ENCODE measurements around the gene MYMK. TPM values are rescaled to one million over a fixed set of nuclear protein-coding genes. Genes with fewer than 3 reads are reported as not detected.
A peak's percentile ranks its signal among the peaks of the same experiment; 100 is the strongest.

The MYMK gene
- total and polyA plus RNA-seq, 2 of the 4 experiments (the other 2 are of a cell fraction): not detected

DNA sequence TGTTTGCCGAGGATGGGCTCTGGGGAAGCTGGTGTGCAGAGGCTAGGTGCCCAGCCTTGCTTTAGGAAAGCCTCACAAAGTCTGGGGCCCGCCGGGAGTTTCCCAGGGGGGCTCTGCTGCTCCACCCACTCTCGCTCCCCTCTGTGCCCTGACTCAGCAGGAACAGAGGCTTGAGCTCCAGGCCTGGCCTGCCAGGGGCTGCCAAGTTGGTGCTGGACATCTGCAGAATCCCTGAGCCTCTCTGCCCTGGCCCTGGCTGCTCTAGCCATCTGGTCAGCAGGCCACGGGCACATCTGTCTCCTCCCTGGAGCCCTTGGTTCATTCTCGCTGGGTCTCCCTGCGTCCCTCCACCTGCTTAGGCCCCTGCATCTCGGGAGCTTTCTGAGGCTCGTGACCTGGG, 9.1 kb upstream of the MYMK start:
- Histone ChIP-seq H3K23ac (ENCODE audit: low read depth, low read length) (no peak overlapping the region), H2BK5ac (ENCODE audit: low read depth, low read length, poor library complexity, severe bottlenecking) (no peak overlapping the region), H4K20me1 (ENCODE audit: insufficient read depth, low read length) (peaks cover 5% of the 10 kb centered on the region; the same call in 1 of the 2 replicates), H3K27me3 (ENCODE audit: control insufficient read depth, insufficient read depth, low read length) (peaks cover 60% of the 10 kb centered on the region), H2AK5ac (ENCODE audit: low read depth, low read length) (no peak overlapping the region), H3K4ac (ENCODE audit: low read depth, low read length) (no peak overlapping the region), H4K91ac (ENCODE audit: insufficient read depth, low read depth, low read length) (no peak overlapping the region), H3K4me3 (ENCODE audit: insufficient read depth, low read depth, low read length) (no peak overlapping the region), H3K4me2 (ENCODE audit: low read depth, low read length) (no peak overlapping the region), H3K4me1 (ENCODE audit: control insufficient read depth, insufficient read depth, low read length) (peaks cover 1% of the 10 kb centered on the region; the same call in 1 of the 2 replicates), H2BK120ac (ENCODE audit: low read depth, low read length) (no peak overlapping the region), H3K9me3 (ENCODE audit: control insufficient read depth, insufficient read depth, low read length) (no peaks in the 10 kb centered on the region), H3K9ac (ENCODE audit: low read depth, low read length) (no peak overlapping the region), H3K9me1 (ENCODE audit: insufficient read depth, low read length) (no peaks in the 10 kb centered on the region), H2BK15ac (ENCODE audit: low read depth, low read length) (no peak overlapping the region), H3K56ac (ENCODE audit: extremely low read depth, insufficient read depth, low read length) (no peak overlapping the region), H2AFZ (replicated peaks; ENCODE audit: low read length, poor library complexity) (peak overlapping the region; percentile 57), H4K8ac (ENCODE audit: low read depth in 2 of 2, low read length in 2 of 2) (no peak overlapping the region), H3K36me3 (ENCODE audit: control insufficient read depth, insufficient read depth, low read length) (no peaks in the 10 kb centered on the region), H3K14ac (replicated peaks; ENCODE audit: low read depth, low read length) (no peak overlapping the region), H3K79me1 (ENCODE audit: low read depth in 1 of 2, low read length in 2 of 2) (no peaks in the 10 kb centered on the region), H3K27ac (ENCODE audit: insufficient read depth, low read length) (no peak overlapping the region), H2BK20ac (ENCODE audit: low read depth, low read length) (no peak overlapping the region), H3K18ac (ENCODE audit: low read depth, low read length) (no peak overlapping the region), H2AK9ac (replicated peaks; ENCODE audit: low read depth, low read length, poor library complexity) (peak overlapping the region; percentile 79), H4K5ac (ENCODE audit: low read depth, low read length) (no peak overlapping the region)
- in situ Hi-C loops (cut with MboI; ENCODE audit: low sequenced_read_pairs) (loop anchor here (10.0 kb wide), 2 partner anchors 201 to 461 kb away; partner anchors contain the start of genes SARDH and VAV2), intact Hi-C loops (cut with micrococcal nuclease) (loop anchor here (1.0 kb wide), 1 partner anchor 192 kb away; no protein-coding TSS in a partner anchor), dilution Hi-C loops (cut with HindIII; ENCODE audit: low sequenced_read_pairs, unreplicated experiment) (no loop called here)
- CTCF ChIA-PET: interaction anchor here (1.1 kb wide), 1 partner anchor 461 kb away, joined by 3 read pairs; no protein-coding TSS in a partner anchor
- no TSS peak for BruUV-seq (replicated peaks)
- TF ChIP-seq RFX5 (IDR thresholded peaks at IDR 0.05; ENCODE audit: low read depth, low read length) (no peak), MAFK (IDR thresholded peaks at IDR 0.05; ENCODE audit: low read depth, low read length) (no peak), CEBPB (IDR thresholded peaks at IDR 0.05; ENCODE audit: low read depth, low read length) (no peak), RCOR1 (IDR thresholded peaks at IDR 0.05; ENCODE audit: insufficient replicate concordance, low read length) (no peak), CHD1 (IDR thresholded peaks at IDR 0.05; ENCODE audit: low read depth, low read length) (no peak), NFE2L2 (IDR thresholded peaks at IDR 0.05; ENCODE audit: low read depth, low read length) (no peak), BHLHE40 (IDR thresholded peaks at IDR 0.05; ENCODE audit: low read depth, low read length) (no peak)
- TF ChIP-seq, protein P1, sequence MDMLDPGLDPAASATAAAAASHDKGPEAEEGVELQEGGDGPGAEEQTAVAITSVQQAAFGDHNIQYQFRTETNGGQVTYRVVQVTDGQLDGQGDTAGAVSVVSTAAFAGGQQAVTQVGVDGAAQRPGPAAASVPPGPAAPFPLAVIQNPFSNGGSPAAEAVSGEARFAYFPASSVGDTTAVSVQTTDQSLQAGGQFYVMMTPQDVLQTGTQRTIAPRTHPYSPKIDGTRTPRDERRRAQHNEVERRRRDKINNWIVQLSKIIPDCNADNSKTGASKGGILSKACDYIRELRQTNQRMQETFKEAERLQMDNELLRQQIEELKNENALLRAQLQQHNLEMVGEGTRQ (IDR thresholded peaks at IDR 0.05; ENCODE audit: low read depth, low read length): no peak
- POLR2A ChIA-PET (ENCODE audit: unreplicated experiment): no interaction called here
- DNase-seq (no peak), ATAC-seq (ENCODE audit: low read depth) (no peak; the same call in 1 of the 2 replicates)
- 45% methylated on average over 5 of the region's 9 CpGs; no CpG with 5 or more reads in 1 of the 2 experiments for WGBS, 2 experiments (ENCODE audit: extremely low coverage in 2 of 2, insufficient read length in 1 of 2)
